Skeletal muscle satellite cell (primary cell): ENCODE results near the gene FAM221B.

ENCODE experiments used
- H3K27me3 ChIP-seq: 2 replicates; pipeline ENCODE4 v1.7.0; 2013; ENCODE audit warnings: low read length; ENCODE audit not compliant: control insufficient read depth, insufficient read depth
- H3K36me3 ChIP-seq: 2 replicates; pipeline ENCODE4 v1.7.0; 2013; ENCODE audit warnings: mild to moderate bottlenecking, control low read depth, low read length; ENCODE audit not compliant: insufficient read depth
- H3K4me1 ChIP-seq: 2 replicates; pipeline ENCODE4 v1.7.0; 2013; ENCODE audit warnings: low read length; ENCODE audit not compliant: control insufficient read depth, insufficient read depth
- H3K4me2 ChIP-seq: 2 replicates; pipeline ENCODE4 v1.7.0; 2013; ENCODE audit warnings: mild to moderate bottlenecking, low read length
- H3K4me3 ChIP-seq: 2 replicates; pipeline ENCODE4 v1.7.0; 2013; ENCODE audit warnings: low read length
- H3K9ac ChIP-seq: 2 replicates; pipeline ENCODE4 v1.7.0; 2013; ENCODE audit warnings: mild to moderate bottlenecking, low read depth, low read length, moderate library complexity
- H3K9me3 ChIP-seq: replicated peaks from 2 replicates; pipeline ENCODE4 v1.7.0; 2013; ENCODE audit warnings: mild to moderate bottlenecking, control low read depth, low read length

The FAM221B gene

DNA sequence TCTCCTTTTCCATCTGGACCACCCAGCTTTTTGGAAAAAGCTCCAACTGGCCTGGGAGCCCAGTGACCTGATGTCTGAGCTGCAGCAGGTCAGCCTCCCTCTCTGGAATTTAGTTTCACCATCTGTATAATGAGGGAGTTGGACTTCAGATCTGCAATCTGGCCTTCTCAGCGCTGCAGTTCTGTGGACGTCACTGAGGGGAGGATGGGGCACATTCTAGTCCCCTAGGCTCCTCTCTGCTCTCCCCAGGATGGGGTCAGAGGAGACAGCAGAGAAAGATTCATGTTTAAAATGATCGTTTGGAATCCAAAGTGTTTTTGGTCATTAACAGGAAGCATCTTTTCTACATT, 31.4 kb upstream of the FAM221B start:
- H3K4me1 ChIP-seq = no peaks in the 10 kb centered on the region
- peaks cover 58% of the 10 kb centered on the region for H3K27me3 ChIP-seq
- H3K4me3 ChIP-seq = no peak overlapping the region
- no peaks in the 10 kb centered on the region for H3K9me3 ChIP-seq
- H3K9ac ChIP-seq = no peak overlapping the region
- H3K36me3 ChIP-seq = no peaks in the 10 kb centered on the region
- H3K4me2 ChIP-seq = no peak overlapping the region

DNA sequence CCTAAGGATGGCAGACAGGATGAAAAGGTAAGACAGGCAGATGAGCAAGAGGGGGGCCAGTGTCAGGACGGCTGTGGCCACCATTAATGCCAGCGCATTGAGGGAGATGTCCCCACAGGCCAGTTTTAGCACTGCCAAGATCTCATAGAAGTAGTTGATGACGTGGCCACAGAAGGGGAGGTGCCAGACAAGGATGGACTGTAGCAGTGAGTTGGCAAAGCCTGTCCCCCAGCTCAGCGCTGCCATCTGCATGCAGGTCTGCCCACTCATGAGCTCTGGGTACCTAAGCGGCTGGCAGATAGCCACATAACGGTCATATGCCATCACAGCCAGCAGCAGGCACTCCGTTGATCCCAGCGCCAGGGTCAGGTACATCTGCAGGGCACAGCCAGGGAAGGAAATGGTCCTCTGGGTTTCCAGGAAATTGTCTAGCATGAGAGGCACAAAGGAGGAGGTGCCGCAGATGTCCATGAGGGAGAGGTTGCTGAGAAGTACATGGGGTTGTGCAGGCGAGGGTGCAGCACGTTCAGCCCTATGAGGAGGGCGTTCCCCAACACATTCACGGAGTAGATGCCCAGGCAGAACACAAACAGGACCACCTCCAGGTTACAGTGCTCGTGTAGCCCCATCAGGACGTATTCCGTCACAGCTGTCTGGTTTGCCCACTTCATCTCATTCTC, 30.9 kb upstream of the FAM221B start:
- Histone ChIP-seq H3K4me1 (no peaks in the 10 kb centered on the region), H3K4me3 (no peak overlapping the region), H3K9ac (no peak overlapping the region), H3K36me3 (no peaks in the 10 kb centered on the region), H3K27me3 (peaks cover 57% of the 10 kb centered on the region), H3K4me2 (no peak overlapping the region), H3K9me3 (no peaks in the 10 kb centered on the region)

DNA sequence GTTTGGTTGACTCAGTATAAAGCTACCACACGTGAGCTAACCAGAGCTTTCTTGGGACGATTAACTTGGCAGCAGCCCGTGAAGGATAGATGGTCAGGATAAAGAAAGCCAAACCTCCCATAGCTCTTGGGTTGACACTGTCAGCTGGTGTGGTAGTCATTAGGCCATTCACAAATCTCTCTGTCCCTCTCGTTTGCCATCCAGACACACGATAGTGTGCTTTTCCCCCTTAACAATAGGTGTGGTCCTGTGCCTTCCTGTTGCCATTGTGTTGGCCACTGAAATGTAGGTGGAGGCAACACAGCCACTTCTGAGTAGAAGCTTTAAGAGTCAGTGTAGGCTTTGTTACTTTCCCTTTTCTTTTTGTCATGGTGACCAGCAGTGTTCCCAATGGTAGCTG, 29.9 kb upstream of the FAM221B start:
- peaks cover 47% of the 10 kb centered on the region for H3K27me3 ChIP-seq
- H3K9me3 ChIP-seq = no peaks in the 10 kb centered on the region
- H3K36me3 ChIP-seq = no peaks in the 10 kb centered on the region

DNA sequence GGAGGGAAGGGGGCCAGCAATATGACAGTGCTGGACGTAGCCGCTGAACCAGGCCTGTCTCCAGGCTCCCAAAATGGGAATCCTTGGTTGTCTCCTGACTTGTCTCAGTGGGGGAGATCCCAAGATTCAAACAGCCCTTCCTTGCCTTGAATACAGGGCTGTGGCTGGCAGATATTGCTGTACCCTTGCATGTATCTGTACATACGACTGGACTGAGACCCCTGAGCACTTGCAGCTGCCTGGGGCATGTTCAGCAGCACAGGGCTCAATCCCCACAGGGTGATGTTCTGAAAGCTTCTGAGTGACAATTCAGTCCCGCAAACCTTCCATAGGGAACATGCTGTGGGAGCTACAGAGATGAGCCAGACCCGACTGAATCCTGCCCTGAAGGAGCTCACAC, 28.4 kb upstream of the FAM221B start:
- peaks cover 31% of the 10 kb centered on the region for H3K27me3 ChIP-seq
- H3K4me1 ChIP-seq = no peaks in the 10 kb centered on the region
- H3K4me3 ChIP-seq = no peak overlapping the region
- H3K9ac ChIP-seq = no peak overlapping the region
- no peaks in the 10 kb centered on the region for H3K9me3 ChIP-seq
- no peaks in the 10 kb centered on the region for H3K36me3 ChIP-seq
- no peak overlapping the region for H3K4me2 ChIP-seq

More for the DNA sequence above, 29.9 kb upstream of the FAM221B start:
- Histone ChIP-seq H3K4me1 (no peaks in the 10 kb centered on the region), H3K4me3 (no peak overlapping the region), H3K9ac (no peak overlapping the region), H3K4me2 (no peak overlapping the region)

DNA sequence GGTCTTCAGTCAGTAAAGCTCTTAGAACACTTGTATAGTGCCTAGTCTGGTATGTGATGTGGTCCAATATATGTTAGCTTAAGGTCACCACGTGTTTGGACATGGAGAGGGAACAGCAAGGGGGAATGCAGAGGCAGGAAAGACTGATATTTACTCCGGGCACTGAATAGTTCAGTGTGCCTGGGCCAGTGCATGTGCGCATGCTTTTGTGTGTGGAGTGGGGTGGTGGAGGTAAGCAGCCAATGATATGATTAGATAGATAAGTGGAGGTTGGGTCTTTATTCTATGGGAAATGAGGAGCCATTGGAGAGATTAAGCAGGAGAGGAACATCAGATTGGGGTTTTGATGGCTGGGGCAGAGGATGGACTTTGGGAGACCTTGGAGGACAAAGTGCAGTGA, 27.7 kb upstream of the FAM221B start:
- Histone ChIP-seq H3K9ac (no peak overlapping the region), H3K9me3 (no peaks in the 10 kb centered on the region), H3K4me3 (no peak overlapping the region), H3K4me1 (no peaks in the 10 kb centered on the region), H3K4me2 (no peak overlapping the region), H3K36me3 (no peaks in the 10 kb centered on the region), H3K27me3 (peaks cover 25% of the 10 kb centered on the region)

DNA sequence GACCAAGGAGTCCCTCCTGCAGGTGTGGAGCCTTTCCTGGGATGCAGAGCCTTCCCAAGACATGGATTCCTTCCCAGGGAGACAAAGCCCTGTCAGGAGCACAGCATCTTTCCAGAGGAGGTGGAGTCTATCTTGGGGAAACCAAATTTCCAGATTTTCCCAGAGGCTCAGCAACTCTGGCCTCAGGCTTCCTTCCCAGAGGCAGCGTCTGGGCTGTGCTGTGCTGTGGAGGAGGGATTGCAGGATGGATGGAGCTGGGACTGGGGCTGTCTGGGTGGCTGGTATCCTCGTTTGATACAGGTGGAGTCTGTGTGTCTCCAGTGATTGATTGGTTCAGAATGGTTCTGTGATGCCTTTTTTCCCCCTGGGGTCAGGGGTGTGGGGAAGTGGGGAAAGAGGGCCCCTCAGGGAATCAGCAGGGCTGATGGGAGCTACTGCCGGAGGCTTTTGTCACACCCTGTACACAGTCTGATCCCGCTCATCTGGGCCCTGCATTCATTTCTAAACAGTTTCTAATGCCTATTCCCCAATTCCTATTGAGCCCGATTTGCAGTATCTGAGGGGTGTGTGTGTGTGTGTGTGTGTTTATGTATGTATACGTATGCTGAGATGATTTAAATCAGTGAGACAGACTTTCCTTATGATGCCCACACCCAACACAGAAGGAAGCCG, 25.7 kb upstream of the FAM221B start:
- Histone ChIP-seq H3K9ac (no peak overlapping the region), H3K4me2 (no peak overlapping the region), H3K9me3 (no peaks in the 10 kb centered on the region), H3K27me3 (peaks cover 6% of the 10 kb centered on the region), H3K4me3 (no peak overlapping the region), H3K4me1 (no peaks in the 10 kb centered on the region), H3K36me3 (no peaks in the 10 kb centered on the region)

DNA sequence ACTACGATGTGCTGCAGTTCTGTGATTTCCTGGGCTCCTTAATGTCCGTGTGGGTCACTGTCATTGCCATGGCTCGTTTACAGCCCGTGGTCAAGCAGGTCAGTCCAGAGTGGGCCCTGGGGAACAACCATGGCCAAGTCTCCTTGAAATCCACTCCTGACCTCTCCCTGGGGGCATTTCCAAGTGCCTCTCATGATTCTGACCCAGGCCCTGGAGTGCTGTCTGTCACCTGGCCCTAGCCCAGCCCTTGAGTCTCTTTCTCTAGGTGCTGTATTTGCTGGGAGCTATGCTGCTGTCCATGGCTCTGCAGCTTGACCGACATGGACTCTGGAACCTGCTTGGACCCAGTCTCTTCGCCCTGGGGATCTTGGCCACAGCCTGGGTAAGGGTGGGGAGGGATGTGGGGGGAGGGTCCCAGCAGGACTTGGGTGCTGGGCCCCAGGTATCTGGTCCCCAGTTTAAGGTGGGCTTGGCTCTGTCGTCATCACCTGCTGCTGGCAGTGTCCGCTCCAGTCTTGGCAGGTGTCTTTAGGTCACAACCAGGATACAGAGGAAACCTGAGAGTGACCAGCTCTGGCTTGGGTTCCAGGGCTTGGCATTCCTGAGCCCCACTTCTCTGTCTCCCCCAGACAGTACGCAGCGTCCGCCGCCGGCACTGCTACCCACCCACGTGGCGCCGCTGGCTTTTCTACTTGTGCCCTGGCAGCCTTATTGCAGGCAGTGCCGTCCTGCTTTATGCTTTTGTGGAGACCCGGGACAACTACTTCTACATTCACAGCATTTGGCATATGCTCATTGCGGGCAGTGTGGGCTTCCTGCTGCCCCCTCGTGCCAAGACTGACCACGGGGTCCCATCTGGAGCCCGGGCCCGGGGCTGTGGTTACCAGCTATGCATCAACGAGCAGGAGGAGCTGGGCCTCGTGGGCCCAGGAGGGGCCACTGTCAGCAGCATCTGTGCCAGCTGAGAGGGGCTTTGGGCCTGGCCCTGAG, 24.6 kb upstream of the FAM221B start:
- Histone ChIP-seq H3K27me3 (peaks cover 6% of the 10 kb centered on the region), H3K4me1 (no peaks in the 10 kb centered on the region), H3K36me3 (no peaks in the 10 kb centered on the region), H3K4me3 (no peak overlapping the region), H3K4me2 (no peak overlapping the region), H3K9ac (no peak overlapping the region), H3K9me3 (no peaks in the 10 kb centered on the region)

DNA sequence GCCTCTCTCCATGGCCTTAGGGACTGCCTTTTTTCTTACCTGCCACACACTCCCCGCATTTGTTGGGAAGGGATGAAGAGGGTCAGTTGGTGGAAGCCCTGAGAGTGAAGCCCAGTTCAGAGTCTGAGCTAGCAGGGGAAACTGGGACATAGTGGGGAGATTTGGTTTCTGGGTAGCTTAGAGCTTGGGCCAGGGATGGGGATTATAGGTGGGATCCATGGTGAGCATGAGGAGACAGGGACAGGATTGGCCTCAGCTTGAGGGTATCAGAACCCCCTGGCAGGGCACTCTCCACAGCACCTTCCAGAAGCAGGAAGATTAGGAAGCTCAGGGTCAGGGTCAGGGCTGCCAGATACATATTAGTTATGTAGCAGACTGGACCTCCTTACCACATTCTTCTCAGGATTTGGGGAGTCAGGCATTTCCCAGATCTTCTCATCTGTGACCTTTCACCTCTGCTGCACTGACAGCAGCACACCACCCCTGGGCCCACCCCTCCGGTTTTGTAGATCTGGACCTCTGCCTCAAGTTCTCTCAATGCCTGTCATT, 23.8 kb upstream of the FAM221B start:
- Histone ChIP-seq H3K27me3 (peaks cover 6% of the 10 kb centered on the region), H3K36me3 (no peaks in the 10 kb centered on the region), H3K4me2 (no peak overlapping the region), H3K9ac (no peak overlapping the region), H3K4me3 (no peak overlapping the region), H3K9me3 (no peaks in the 10 kb centered on the region), H3K4me1 (peaks cover 8% of the 10 kb centered on the region)

DNA sequence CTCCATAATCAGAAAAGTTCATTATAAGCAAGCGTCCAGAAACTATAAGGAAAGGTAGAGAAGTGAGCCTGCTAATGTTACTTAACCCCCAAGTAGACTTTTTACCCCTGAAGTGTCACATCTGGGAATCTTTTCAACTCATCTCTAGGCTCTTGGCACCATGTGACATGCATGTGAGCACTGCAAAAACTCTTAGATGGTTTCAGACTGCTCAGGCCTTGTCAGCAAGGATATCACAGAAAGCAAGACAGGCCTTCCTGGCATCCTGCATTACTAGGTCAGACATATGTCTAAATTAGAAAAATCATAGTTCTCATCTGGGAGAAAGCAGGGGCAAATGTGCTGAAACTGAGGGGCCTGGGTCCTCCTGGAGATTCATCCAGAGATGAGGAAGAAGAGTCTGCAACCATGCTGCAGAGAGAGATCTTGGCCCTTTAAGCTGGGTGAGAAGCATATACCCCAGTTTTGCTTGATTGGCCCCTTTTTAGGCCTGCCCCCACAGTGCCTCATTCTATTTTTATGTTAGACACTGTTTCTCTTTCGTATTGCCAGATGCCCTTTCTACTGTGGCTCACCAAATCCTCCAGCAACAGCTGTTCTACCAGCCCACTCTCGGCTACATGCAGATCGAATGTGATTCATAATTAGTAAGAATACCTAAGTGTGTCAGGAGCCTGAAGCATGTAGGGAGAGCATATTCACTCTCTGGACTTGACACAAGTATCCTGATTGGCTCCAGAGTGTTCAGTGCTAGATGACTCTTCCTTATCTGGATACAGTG, 19.4 kb upstream of the FAM221B start:
- Histone ChIP-seq H3K4me3 (no peak overlapping the region), H3K27me3 (no peaks in the 10 kb centered on the region), H3K36me3 (no peaks in the 10 kb centered on the region), H3K9me3 (no peaks in the 10 kb centered on the region), H3K9ac (no peak overlapping the region), H3K4me2 (peak overlapping the region; percentile 23), H3K4me1 (peaks cover 28% of the 10 kb centered on the region)

DNA sequence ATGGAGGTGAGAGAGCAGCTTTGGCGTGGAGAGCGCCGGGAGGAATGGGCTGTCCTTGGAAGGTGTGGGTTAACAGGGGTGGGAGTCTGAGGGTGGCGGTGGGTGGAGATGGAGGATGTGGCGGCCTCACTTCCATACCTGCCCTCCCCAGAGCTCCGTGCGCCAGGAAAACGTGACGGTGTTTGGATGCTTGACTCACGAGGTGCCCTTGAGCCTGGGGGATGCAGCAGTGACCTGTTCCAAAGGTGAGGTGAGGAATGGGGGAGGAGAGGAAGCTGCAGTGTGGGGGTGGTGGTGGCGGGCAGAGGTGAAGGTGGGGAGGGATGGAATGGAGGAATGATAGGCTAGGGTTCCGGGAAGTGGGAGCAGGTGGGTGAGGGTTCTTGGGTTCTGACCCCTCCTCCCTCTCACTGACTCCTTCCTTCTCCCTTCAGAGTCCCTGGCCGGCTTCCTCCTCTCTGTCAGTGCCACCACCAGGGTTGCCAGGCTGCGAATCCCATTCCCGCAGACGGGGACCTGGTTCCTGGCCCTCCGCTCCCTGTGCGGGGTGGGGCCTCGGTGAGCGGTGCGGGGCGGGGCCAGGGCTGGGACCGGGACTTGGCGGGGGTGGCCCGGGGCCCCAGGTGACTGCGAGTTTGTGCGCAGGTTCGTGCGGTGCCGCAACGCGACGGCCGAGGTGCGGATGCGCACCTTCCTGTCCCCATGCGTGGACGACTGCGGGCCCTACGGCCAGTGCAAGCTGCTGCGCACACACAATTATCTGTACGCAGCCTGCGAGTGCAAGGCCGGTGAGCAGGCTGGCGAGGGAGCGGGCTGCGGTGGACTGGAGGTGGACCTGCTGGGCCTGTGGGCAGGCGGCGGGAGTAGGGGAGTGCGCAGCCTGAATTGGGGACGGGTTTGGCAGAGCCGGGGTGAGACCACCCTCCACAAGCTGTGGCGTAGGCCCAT, 17.6 kb upstream of the FAM221B start:
- no peak overlapping the region for H3K4me3 ChIP-seq
- H3K9ac ChIP-seq = peak overlapping the region; percentile 6
- H3K4me1 ChIP-seq = peaks cover 28% of the 10 kb centered on the region
- H3K9me3 ChIP-seq = no peaks in the 10 kb centered on the region
- H3K36me3 ChIP-seq = no peaks in the 10 kb centered on the region
- no peaks in the 10 kb centered on the region for H3K27me3 ChIP-seq
- no peak overlapping the region for H3K4me2 ChIP-seq
